ENCODE data around the gene RPS6KC1. TPM values are rescaled to one million over a fixed set of nuclear protein-coding genes. Genes with fewer than 3 reads are reported as not detected.
"Not testable (repeated sequence)": the region's sequence is repeated elsewhere in the genome, so short reads cannot be mapped to it uniquely, and the experiment has no call there.

Gene RPS6KC1
- total RNA-seq, 1 experiment from 2014 or later: 25.6 TPM

DNA sequence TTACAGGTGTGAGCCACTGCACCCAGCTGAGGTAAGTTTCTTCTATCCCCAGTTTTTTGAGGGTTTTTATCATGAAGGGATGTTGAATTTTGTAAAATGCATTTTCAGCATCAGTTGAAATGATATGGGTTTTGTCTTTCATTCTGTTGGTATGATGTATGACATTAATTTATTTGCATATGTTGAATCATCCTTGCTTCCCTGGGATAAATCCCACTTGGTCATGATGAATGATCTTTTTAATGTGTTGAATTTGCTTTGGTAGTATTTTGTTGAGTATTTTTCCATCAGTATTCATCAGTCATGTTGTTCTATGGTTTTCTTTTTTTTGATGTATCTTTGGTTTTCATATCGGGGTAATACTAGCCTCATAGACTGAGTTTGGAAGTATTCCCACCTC, 141.0 kb downstream of the RPS6KC1 start:
- no peak for DNase-seq (ENCODE audit: low spot score)
- in situ Hi-C loops (cut with HindIII; ENCODE audit: low sequenced_read_pairs): no loop called here

DNA sequence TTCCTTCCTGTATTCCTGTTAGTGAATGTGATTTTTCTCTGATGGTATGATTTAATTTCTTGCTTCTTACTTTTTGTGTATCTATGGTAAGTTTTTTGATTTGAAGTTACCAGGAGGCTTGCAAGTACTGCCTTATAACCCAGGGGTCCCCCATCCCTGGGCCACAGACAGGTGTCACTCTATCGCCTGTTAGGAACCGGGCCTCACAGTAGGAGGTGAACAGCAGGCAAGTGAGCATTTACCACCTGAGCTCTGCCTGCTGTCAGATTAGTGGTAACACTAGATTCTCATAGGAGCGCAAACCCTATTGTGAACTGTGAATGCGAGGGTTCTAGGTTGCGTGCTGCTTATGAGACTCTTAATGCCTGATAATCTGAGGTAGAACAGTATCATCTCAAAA, 143.3 kb downstream of the RPS6KC1 start:
- no peak for DNase-seq (ENCODE audit: low spot score)
- in situ Hi-C loops (cut with HindIII; ENCODE audit: low sequenced_read_pairs): no loop called here

DNA sequence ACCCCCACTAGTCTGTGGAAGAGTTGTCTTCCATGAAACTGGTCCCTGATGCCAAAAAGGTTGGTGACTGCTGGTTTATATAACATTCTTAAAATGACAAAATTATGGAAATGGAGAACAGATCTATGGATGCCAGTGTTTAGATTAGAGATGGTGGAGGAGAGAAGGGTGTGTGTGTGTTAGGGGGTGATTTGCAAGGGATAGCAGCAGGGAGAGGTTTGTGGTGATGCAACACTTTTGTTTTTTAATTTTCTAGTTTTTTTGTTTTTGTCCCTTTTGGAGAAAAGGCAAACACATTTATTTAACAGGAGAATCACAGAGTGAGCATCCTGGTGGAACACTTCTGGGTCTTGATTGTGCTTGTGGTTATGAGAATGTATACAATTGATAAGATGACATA, 143.8 kb downstream of the RPS6KC1 start:
- no peak for DNase-seq (ENCODE audit: low spot score)
- in situ Hi-C loops (cut with HindIII; ENCODE audit: low sequenced_read_pairs): no loop called here

DNA sequence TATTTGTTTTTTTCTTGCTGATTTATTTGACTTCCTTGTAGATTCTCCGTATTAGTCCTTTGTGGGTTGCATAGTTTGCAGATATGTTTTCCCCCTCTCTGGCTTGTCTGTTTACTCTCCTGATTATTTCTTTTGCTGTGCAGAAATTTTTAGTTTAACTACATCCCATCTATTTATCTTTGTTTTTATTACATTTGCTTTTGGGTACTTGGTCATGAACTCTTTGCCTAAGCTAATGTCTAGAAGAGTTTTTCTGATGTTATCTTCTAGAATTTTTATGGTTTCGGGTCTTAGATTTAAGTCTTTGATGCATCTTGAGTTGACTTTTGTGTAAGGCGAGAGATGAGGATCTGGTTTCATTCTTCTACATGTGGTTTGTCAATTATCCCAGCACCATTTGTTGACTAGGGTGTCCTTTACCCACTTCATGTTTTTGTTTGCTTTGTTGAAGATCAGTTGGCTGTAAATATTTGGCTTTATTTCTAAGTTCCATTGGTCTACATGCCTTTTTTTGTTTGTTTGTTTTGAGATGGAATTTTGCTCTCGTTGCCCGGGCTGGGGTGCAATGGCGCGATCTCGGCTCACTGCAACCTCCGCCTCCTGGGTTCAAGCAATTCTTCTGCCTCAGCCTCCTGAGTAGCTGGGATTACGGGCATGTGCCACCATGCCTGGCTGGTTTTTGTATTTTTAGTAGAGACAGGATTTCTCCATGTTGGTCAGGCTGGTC, 145.4 kb downstream of the RPS6KC1 start:
- in situ Hi-C loops (cut with HindIII; ENCODE audit: low sequenced_read_pairs); DNase-seq (ENCODE audit: low spot score): not testable (repeated sequence)

- DNase-seq (ENCODE audit: low spot score): no peak
- in situ Hi-C loops (cut with HindIII; ENCODE audit: low sequenced_read_pairs): no loop called here
These were observed 149.6 kb downstream of the RPS6KC1 start for GRCh38 chr1:213200630-213201029.

GRCh38 chr1:213201380-213202155, 150.5 kb downstream of the RPS6KC1 start:
- in situ Hi-C loops (cut with HindIII; ENCODE audit: low sequenced_read_pairs): no loop called here
- DNase-seq (ENCODE audit: low spot score): no peak

GRCh38 chr1:213211201-213211600, 160.2 kb downstream of the RPS6KC1 start:
- no peak for DNase-seq (ENCODE audit: low spot score)
- in situ Hi-C loops (cut with HindIII; ENCODE audit: low sequenced_read_pairs): no loop called here

DNA sequence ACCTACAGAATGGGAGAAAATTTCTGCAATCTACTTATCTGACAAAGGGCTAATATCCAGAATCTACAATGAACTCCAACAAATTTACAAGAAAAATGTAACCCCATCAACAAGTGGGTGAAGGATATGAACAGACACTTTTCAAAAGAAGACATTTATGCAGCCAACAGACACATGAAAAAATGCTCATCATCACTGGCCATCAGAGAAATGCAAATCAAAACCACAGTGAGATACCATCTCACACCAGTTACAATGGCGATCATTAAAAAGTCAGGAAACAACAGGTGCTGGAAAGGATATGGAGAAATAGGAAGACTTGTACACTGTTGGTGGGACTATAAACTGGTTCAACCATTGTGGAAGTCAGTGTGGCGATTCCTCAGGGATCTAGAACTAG, 168.0 kb downstream of the RPS6KC1 start:
- DNase-seq (ENCODE audit: low spot score); in situ Hi-C loops (cut with HindIII; ENCODE audit: low sequenced_read_pairs): not testable (repeated sequence)

DNA sequence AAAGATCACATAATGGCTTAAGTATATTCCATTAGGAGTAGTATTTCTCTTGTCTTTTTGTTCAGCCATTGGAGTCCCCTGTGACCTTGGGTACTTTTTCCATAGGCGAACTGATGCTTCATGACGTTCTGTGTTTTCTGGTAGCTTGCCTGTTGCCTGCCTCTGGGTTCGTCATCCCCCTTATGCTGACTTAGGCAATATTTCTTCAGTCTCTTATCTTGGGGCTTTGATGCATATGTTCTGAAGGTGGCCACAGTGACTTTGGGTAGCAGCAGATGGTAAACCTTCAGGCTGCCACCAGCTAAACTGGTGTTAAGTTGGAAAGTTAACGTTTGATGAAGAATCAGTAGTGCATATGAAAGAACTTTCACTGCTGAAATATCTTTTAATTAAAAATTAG, 170.2 kb downstream of the RPS6KC1 start:
- DNase-seq (ENCODE audit: low spot score): no peak
- in situ Hi-C loops (cut with HindIII; ENCODE audit: low sequenced_read_pairs): no loop called here

DNA sequence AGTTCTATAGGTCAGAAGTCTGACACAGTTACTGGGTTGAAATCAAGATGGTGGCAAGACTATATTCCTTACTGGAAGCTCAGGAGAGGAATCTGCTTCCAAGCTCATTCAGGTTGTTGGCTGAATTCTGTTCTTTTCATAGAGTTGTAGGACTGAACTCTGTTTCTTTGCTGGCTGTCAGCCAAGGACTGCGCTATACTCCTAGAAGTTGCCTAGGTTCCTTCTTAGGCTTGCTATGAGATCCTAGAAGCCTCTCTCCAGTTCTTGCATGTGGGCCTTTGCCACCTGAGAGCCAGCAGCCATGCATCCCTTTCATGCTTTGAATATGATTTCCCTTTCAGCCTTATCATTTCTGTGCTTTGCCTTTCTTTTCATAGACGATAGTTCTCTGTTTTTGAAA, 176.4 kb downstream of the RPS6KC1 start:
- DNase-seq (ENCODE audit: low spot score): no peak
- in situ Hi-C loops (cut with HindIII; ENCODE audit: low sequenced_read_pairs): no loop called here

DNA sequence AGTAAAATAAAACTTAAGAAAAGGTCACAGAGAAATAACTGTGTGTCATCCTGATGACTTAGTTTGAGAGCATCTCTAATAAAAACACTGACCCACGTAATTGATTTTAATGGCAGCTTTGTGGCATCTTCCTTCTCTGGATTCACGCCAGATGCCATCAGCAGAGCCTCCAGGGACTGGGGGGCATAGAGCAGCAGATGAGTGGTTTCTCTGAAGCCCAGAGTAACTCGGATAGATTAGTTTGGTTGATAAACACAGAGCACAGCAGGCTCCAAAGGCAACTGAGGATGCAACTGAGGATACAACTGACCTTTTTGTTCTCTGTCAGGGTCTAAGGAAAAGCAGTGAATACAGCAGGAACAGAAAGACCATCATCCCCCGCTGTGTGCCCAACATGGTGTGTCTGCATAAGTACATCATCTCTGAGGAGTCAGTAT, 180.8 kb downstream of the RPS6KC1 start:
- no peak for DNase-seq (ENCODE audit: low spot score)
- in situ Hi-C loops (cut with HindIII; ENCODE audit: low sequenced_read_pairs): no loop called here

DNA sequence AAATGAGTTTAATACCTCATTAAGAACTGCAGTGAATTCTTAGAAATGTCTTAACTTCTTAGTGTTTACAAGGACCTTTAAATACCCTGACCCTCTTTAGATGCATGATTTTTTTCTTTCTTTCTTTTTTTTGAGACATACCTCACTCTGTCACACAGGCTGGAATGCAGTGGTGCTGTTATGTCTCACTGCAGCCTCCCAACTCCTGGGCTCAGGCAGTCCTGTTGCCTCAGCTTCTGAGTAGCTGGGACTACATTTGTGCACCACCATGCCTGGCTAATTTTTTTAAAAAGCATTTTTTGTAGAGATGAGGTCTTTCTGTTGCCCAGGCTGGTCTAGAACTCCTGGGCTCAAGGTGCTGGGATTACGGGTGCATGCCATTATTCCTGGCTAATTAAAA, 191.8 kb downstream of the RPS6KC1 start:
- in situ Hi-C loops (cut with HindIII; ENCODE audit: low sequenced_read_pairs): no loop called here
- DNase-seq (ENCODE audit: low spot score): no peak

DNA sequence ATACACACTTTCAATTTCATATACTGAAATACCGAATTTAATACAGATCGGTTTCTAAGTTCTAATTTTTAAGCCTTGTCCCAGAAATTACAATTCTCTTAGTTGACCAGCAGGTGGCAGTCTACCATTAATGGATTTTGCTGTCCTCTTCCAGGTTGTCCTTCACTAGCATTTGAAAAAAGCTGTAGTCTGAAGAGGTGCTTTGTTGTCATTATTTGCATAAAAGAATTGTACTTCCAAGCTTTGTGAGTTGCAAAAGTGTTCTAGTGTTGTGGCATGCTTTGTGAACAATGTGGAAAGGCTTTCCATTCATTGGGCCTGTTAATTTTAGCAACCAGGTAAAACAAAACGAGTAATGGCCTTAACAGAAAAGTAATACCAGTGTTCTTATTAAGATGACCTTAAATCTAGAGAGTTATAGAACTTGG, 193.6 kb downstream of the RPS6KC1 start:
- DNase-seq (ENCODE audit: low spot score): peak; percentile 78
- in situ Hi-C loops (cut with HindIII; ENCODE audit: low sequenced_read_pairs): no loop called here

DNA sequence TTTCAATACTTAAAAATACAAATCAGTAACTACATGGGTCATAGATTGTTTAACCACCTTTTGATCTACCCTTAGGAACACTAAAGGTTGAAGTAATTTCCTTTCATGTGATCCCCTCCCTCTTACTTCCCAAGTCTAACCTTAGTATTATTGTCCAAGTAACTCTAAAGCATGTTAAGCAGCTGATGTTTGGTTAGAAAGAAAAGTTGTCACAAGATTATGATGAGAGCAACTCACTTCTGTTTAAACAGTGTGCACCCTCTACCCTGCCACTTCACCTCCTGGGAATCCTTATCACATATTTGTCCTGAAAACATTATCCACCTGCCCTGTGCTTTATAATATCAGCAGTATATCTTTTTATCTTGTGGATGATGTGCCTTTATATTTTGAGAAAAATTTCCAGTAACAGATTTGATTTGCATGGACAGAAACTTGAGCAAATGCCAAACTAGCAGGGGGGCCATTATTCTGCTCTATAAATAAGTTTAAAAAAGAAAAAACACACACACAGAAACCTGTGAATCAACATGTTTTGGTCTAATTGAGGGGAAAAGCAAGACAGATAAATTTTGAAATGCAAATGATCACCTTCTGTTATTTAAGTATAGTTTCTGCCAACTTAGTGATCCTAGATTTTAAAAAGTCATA, 194.3 kb downstream of the RPS6KC1 start:
- DNase-seq (ENCODE audit: low spot score): no peak
- in situ Hi-C loops (cut with HindIII; ENCODE audit: low sequenced_read_pairs): no loop called here

DNA sequence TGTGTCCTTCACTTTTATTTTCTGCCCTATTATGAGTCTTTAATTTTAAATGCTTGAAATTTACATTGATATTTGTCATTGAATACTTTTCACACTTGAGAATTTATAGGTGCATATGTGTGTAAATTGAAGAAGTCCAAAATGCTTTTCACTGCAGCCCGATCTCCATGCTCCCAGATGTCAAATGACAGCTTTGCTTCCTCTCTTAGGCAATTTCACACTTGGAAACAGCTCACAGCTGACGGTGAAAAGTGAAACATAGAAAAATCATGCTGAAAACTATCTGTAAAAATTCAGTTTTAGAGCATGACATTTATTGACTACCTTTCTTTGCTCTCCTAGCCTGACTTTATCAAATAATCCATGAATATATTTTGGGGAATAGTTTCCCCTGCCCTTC, 196.0 kb downstream of the RPS6KC1 start:
- no peak for DNase-seq (ENCODE audit: low spot score)
- in situ Hi-C loops (cut with HindIII; ENCODE audit: low sequenced_read_pairs): no loop called here

DNA sequence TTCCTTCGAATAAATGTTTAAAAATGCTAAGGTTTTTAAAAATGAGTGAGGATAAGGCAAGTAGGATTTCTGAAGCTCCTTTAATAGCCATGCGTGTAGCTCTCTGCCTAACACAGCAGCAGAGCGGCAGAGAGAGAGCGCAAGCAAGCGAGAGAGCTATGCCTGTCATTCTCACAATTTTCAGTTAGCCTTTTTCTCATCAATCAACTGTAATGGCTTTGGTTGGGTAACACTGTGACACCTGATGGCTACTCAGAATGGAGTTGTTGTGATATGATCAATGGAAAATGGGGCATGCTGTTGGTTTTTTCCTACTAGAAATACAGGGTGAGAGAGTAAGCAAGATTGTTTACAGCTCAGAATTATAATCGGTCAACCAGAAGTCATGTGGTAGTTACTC, 198.4 kb downstream of the RPS6KC1 start:
- no peak for DNase-seq (ENCODE audit: low spot score)
- in situ Hi-C loops (cut with HindIII; ENCODE audit: low sequenced_read_pairs): no loop called here

GRCh38 chr1:213250041-213250440, 199.0 kb downstream of the RPS6KC1 start:
- in situ Hi-C loops (cut with HindIII; ENCODE audit: low sequenced_read_pairs): no loop called here
- no peak for DNase-seq (ENCODE audit: low spot score)

- in situ Hi-C loops (cut with HindIII; ENCODE audit: low sequenced_read_pairs): no loop called here
- no peak for DNase-seq (ENCODE audit: low spot score)
These were observed 199.4 kb downstream of the RPS6KC1 start for GRCh38 chr1:213250446-213250845.

DNA sequence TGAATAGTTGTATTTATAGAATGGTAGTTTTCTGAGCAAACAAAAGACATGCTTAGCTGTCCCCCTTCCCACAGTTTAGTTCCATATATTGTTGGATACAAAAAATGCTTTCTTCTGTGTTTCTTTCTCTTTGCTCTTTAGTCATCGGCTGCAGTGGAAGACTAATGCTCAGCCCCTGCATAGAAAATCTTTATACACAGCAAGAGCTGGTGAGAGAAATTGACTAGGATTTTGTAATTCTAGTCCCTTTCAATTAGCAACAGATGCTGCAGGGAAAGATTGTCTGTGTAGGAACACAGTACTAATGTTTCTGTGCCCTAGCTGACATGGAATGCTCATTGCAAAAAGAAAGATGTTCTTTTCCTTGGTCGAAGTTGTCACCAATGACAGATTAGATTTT, 200.9 kb downstream of the RPS6KC1 start:
- DNase-seq (ENCODE audit: low spot score): no peak
- in situ Hi-C loops (cut with HindIII; ENCODE audit: low sequenced_read_pairs): no loop called here

DNA sequence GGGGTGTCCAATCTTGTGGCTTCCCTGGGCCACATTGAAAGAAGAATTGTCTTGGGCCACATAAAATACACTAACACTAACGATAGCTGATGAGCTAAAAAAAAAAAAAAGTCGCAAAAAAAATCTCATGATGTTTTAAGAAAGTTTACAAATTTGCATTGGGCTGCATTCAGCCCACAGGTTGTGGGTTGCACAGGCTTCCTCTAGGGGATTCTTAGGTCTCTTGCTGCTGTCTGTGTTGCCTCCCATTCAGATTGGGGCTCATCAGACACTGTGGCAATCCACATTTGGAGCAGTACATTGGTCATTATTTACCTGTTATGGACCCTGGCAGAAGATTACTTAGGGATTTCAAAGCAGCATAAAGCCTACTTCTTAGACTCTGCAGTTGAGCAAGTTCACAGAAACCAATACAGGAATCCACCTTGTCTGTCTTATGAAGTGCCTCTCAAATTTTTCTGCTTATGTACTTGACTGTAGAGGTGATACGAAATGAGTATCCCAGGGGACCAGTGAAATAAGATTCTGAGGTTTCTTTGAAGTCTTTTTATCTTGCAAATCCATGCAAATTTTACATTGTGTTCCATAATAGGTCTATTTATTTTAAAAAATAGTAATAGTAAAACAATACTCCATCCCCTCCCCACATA, 205.5 kb downstream of the RPS6KC1 start:
- DNase-seq (ENCODE audit: low spot score): no peak
- in situ Hi-C loops (cut with HindIII; ENCODE audit: low sequenced_read_pairs): no loop called here
